ENCODE data around the gene PKLR.

The PKLR gene

GRCh38 chr1:155261493-155261851 is 39.8 kb downstream of the PKLR start:
- H3K27ac ChIP-seq = peak overlapping the region; percentile 45
- H3K27me3 ChIP-seq (replicated peaks) = no peaks in the 10 kb centered on the region
- in situ Hi-C loops (cut with HindIII; ENCODE audit: low pct_ligation_motif_present, low sequenced_read_pairs) = no loop called here
- peak; percentile 2 for TF ChIP-seq CTCF (IDR thresholded peaks at IDR 0.05; ENCODE audit: low read depth, low read length, missing control alignments)
- H3K4me3 ChIP-seq (ENCODE audit: low read depth, low read length) = peak overlapping the region; percentile 94
- no peak for DNase-seq
- H3K36me3 ChIP-seq (replicated peaks) = peaks cover 32% of the 10 kb centered on the region

- no peak for DNase-seq
- peaks cover 22% of the 10 kb centered on the region for H3K36me3 ChIP-seq (replicated peaks)
- in situ Hi-C loops (cut with HindIII; ENCODE audit: low pct_ligation_motif_present, low sequenced_read_pairs) = no loop called here
- no peak overlapping the region for H3K27ac ChIP-seq
- no peaks in the 10 kb centered on the region for H3K27me3 ChIP-seq (replicated peaks)
- H3K4me3 ChIP-seq (ENCODE audit: low read depth, low read length) = no peak overlapping the region
- TF ChIP-seq CTCF (IDR thresholded peaks at IDR 0.05; ENCODE audit: low read depth, low read length, missing control alignments) = no peak
Observed at GRCh38 chr1:155260276-155260675, 41.0 kb downstream of the PKLR start.

GRCh38 chr1:155256058-155256852 is 45.0 kb downstream of the PKLR start:
- Histone ChIP-seq H3K27ac (no peak overlapping the region), H3K4me3 (ENCODE audit: low read depth, low read length) (no peak overlapping the region), H3K36me3 (replicated peaks) (peaks cover 3% of the 10 kb centered on the region), H3K27me3 (replicated peaks) (no peaks in the 10 kb centered on the region)
- TF ChIP-seq CTCF (IDR thresholded peaks at IDR 0.05; ENCODE audit: low read depth, low read length, missing control alignments) = no peak
- no peak for DNase-seq
- in situ Hi-C loops (cut with HindIII; ENCODE audit: low pct_ligation_motif_present, low sequenced_read_pairs) = no loop called here

- Histone ChIP-seq H3K36me3 (replicated peaks) (peaks cover 3% of the 10 kb centered on the region), H3K27ac (peak within 1 kb of the TSS; percentile 63), H3K27me3 (replicated peaks) (no peaks in the 10 kb centered on the region), H3K4me3 (ENCODE audit: low read depth, low read length) (peak within 1 kb of the TSS; percentile 74)
- DNase-seq = peak; percentile 74
- no peak for TF ChIP-seq CTCF (IDR thresholded peaks at IDR 0.05; ENCODE audit: low read depth, low read length, missing control alignments)
- in situ Hi-C loops (cut with HindIII; ENCODE audit: low pct_ligation_motif_present, low sequenced_read_pairs) = no loop called here
Observed at GRCh38 chr1:155255243-155256007, 45.8 kb downstream of the PKLR start, which contains the start of gene ENTREP3. ENTREP3 (minus strand) TSS chr1:155255483; CDS start chr1:155254877, 606 bp downstream.

- Histone ChIP-seq H3K27ac (no peak overlapping the region), H3K36me3 (replicated peaks) (peaks cover 3% of the 10 kb centered on the region)
- in situ Hi-C loops (cut with HindIII; ENCODE audit: low pct_ligation_motif_present, low sequenced_read_pairs) = no loop called here
Observed at GRCh38 chr1:155254714-155255242, 46.5 kb downstream of the PKLR start.

More at GRCh38 chr1:155254714-155255242, 46.5 kb downstream of the PKLR start:
- no peak for TF ChIP-seq CTCF (IDR thresholded peaks at IDR 0.05; ENCODE audit: low read depth, low read length, missing control alignments)
- no peak for DNase-seq
- H3K27me3 ChIP-seq (replicated peaks) = no peaks in the 10 kb centered on the region
- peak overlapping the region; percentile 74 for H3K4me3 ChIP-seq (ENCODE audit: low read depth, low read length)
